Fibroblast of lung (primary cell): ENCODE measurements around the gene PRELP.

Source experiments
- EZH2 ChIP-seq: IDR thresholded peaks from 2 replicates; pipeline ENCODE4 v1.5.1; 2012; ENCODE audit warnings: low read length, control low read depth, mild to moderate bottlenecking; ENCODE audit errors: missing control alignments
- TF ChIP-seq, protein P1 (sequence below), 2 donors: IDR thresholded peaks in 1 of 2; conservative IDR thresholded peaks in 1 of 2; 1 replicate in 1 of 2; 2 replicates in 1 of 2; pipeline ENCODE4 v1.5.1; 2011 to 2012; ENCODE audit warnings: low read length in 2 of 2, control low read depth in 1 of 2, inconsistent platforms in 1 of 2, low read depth in 1 of 2, mild to moderate bottlenecking in 1 of 2

DNA sequence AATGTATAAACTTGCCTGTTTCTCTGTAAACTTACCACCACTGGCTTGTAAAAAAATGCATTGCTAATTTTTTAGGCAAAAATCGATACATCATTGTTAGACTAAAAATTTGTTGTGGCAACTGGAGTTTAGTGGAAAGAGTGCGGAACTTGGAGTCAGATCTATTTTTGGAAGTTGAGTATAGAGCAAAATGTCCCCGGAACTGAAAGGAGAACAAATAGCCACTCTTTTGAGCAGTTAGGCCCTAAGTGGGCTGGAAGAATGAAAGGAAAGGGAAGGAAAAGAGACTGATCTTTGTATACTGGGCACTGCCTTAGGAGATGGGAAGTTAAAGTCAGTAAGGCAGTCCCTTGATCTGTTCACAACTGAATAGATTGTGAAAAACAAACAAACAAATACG is 48.5 kb downstream of the PRELP start:
- TF ChIP-seq, protein P1, sequence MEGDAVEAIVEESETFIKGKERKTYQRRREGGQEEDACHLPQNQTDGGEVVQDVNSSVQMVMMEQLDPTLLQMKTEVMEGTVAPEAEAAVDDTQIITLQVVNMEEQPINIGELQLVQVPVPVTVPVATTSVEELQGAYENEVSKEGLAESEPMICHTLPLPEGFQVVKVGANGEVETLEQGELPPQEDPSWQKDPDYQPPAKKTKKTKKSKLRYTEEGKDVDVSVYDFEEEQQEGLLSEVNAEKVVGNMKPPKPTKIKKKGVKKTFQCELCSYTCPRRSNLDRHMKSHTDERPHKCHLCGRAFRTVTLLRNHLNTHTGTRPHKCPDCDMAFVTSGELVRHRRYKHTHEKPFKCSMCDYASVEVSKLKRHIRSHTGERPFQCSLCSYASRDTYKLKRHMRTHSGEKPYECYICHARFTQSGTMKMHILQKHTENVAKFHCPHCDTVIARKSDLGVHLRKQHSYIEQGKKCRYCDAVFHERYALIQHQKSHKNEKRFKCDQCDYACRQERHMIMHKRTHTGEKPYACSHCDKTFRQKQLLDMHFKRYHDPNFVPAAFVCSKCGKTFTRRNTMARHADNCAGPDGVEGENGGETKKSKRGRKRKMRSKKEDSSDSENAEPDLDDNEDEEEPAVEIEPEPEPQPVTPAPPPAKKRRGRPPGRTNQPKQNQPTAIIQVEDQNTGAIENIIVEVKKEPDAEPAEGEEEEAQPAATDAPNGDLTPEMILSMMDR (conservative IDR thresholded peaks at IDR 0.05 in 1 of 2, IDR thresholded peaks at IDR 0.05 in 1 of 2; ENCODE audit: low read depth in 1 of 2, low read length in 2 of 2), result no peak
- no peak for TF ChIP-seq EZH2
